Mesendoderm (in vitro differentiated cells): ENCODE data around the gene LPAR1.

ENCODE experiments used
- DNase-seq: peaks from one replicate; pipeline ENCODE4 v3.0.0; 2013
- H2AK5ac ChIP-seq: 2 replicates; pipeline ENCODE4 v1.6.1; 2013; ENCODE audit warnings: low read length, inconsistent platforms
- H2BK120ac ChIP-seq: 2 replicates; pipeline ENCODE4 v1.6.1; 2013; ENCODE audit warnings: low read depth, mild to moderate bottlenecking, low read length, moderate library complexity, mixed read lengths
- H2BK15ac ChIP-seq: replicated peaks from 2 replicates; pipeline ENCODE4 v1.6.1; 2013; ENCODE audit warnings: low read depth, mild to moderate bottlenecking, moderate library complexity
- H2BK5ac ChIP-seq: 2 replicates; pipeline ENCODE4 v1.6.1; 2013; ENCODE audit warnings: low read length, inconsistent platforms
- H3K18ac ChIP-seq: 2 replicates; pipeline ENCODE4 v1.6.1; 2013; ENCODE audit warnings: mild to moderate bottlenecking, low read length, mixed read lengths
- H3K23ac ChIP-seq: one replicate; pipeline ENCODE4 v1.6.1; 2013; ENCODE audit warnings: low read length
- H3K27ac ChIP-seq: 2 replicates; pipeline ENCODE4 v1.5.1; 2013; ENCODE audit warnings: low read depth, mild to moderate bottlenecking, inconsistent platforms, low read length, moderate library complexity
- H3K27me3 ChIP-seq: 2 replicates; pipeline ENCODE4 v1.6.1; 2013; ENCODE audit warnings: low read length, control low read depth, mild to moderate bottlenecking, inconsistent platforms; ENCODE audit not compliant: insufficient read depth, poor library complexity
- H3K36me3 ChIP-seq: 2 replicates; pipeline ENCODE4 v1.6.1; 2013; ENCODE audit warnings: low read length, inconsistent platforms; ENCODE audit not compliant: control insufficient read depth, insufficient read depth
- H3K4ac ChIP-seq: one replicate; pipeline ENCODE4 v1.6.1; 2013; ENCODE audit warnings: low read depth, mild to moderate bottlenecking, low read length, moderate library complexity
- H3K4me1 ChIP-seq: 2 replicates; pipeline ENCODE4 v1.6.1; 2013; ENCODE audit warnings: low read depth, low read length, inconsistent platforms; ENCODE audit not compliant: control insufficient read depth
- H3K4me2 ChIP-seq: 2 replicates; pipeline ENCODE4 v1.6.1; 2013; ENCODE audit warnings: low read length
- H3K4me3 ChIP-seq: 2 replicates; pipeline ENCODE4 v1.5.1; 2013; ENCODE audit warnings: mild to moderate bottlenecking, low read length
- H3K56ac ChIP-seq: one replicate; pipeline ENCODE4 v1.6.1; 2013; ENCODE audit warnings: low read length
- H3K79me1 ChIP-seq: 2 replicates; pipeline ENCODE4 v1.6.1; 2013; ENCODE audit warnings: low read length, inconsistent platforms
- H3K79me2 ChIP-seq: 2 replicates; pipeline ENCODE4 v1.6.1; 2013; ENCODE audit warnings: mild to moderate bottlenecking, low read length; ENCODE audit not compliant: control insufficient read depth, insufficient read depth
- H3K9ac ChIP-seq: 2 replicates; pipeline ENCODE4 v1.6.1; 2013; ENCODE audit warnings: low read length, inconsistent platforms
- H4K5ac ChIP-seq: one replicate; pipeline ENCODE4 v1.6.1; 2013; ENCODE audit warnings: low read length
- H4K8ac ChIP-seq: one replicate; pipeline ENCODE4 v1.6.1; 2013; ENCODE audit warnings: low read depth, mild to moderate bottlenecking, control low read depth, low read length, moderate library complexity
- WGBS: extraction: QIAGEN DNeasy Blood & Tissue Kit; methylation state at CpG from one replicate; pipeline ENCODE4 v1.1.7; 2013; ENCODE audit warnings: low lambda C conversion rate, missing lambda C conversion rate; ENCODE audit not compliant: insufficient coverage; ENCODE audit errors: extremely low coverage; 5-methylcytosine and 5-hydroxymethylcytosine counted together

Gene LPAR1

GRCh38 chr9:111030492-111030891 lies 7.8 kb downstream of the LPAR1 start:
- no peak overlapping the region for H3K23ac ChIP-seq
- no peak overlapping the region for H3K9ac ChIP-seq
- no peaks in the 10 kb centered on the region for H3K79me2 ChIP-seq
- no peak overlapping the region for H2BK15ac ChIP-seq
- H3K18ac ChIP-seq, result no peak overlapping the region
- no peak overlapping the region for H4K8ac ChIP-seq
- no peak overlapping the region for H3K4me3 ChIP-seq
- H3K4me1 ChIP-seq, result no peaks in the 10 kb centered on the region
- H3K27ac ChIP-seq, result no peak overlapping the region
- no peaks in the 10 kb centered on the region for H3K27me3 ChIP-seq
- no peak overlapping the region for H3K56ac ChIP-seq
- H2BK5ac ChIP-seq, result no peak overlapping the region
- H3K4me2 ChIP-seq, result no peak overlapping the region
- H2BK120ac ChIP-seq, result no peak overlapping the region
- DNase-seq, result peak; percentile 26
- no peaks in the 10 kb centered on the region for H3K36me3 ChIP-seq
- peaks cover 1% of the 10 kb centered on the region for H3K79me1 ChIP-seq
- H3K4ac ChIP-seq, result no peak overlapping the region
- no peak overlapping the region for H4K5ac ChIP-seq
- H2AK5ac ChIP-seq, result no peak overlapping the region
- WGBS, result no CpG with 5 or more reads among the region's 5 CpGs

GRCh38 chr9:111029260-111029659 lies 9.0 kb downstream of the LPAR1 start:
- DNase-seq, result no peak
- no peak overlapping the region for H3K56ac ChIP-seq
- H3K4me3 ChIP-seq, result no peak overlapping the region
- H3K4ac ChIP-seq, result no peak overlapping the region
- no peak overlapping the region for H3K9ac ChIP-seq
- WGBS, result no CpG with 5 or more reads among the region's 4 CpGs
- H3K4me1 ChIP-seq, result no peaks in the 10 kb centered on the region
- no peak overlapping the region for H4K5ac ChIP-seq
- H3K27ac ChIP-seq, result no peak overlapping the region
- no peak overlapping the region for H3K23ac ChIP-seq
- no peak overlapping the region for H2BK5ac ChIP-seq
- no peak overlapping the region for H2AK5ac ChIP-seq
- no peaks in the 10 kb centered on the region for H3K36me3 ChIP-seq
- H3K79me2 ChIP-seq, result no peaks in the 10 kb centered on the region
- H3K18ac ChIP-seq, result no peak overlapping the region
- no peak overlapping the region for H2BK120ac ChIP-seq
- no peak overlapping the region for H3K4me2 ChIP-seq
- no peak overlapping the region for H4K8ac ChIP-seq
- no peak overlapping the region for H2BK15ac ChIP-seq
- H3K27me3 ChIP-seq, result no peaks in the 10 kb centered on the region
- H3K79me1 ChIP-seq, result no peaks in the 10 kb centered on the region

- Histone ChIP-seq H3K27me3 (no peaks in the 10 kb centered on the region), H3K4me3 (no peak overlapping the region), H3K79me2 (no peaks in the 10 kb centered on the region), H2AK5ac (no peak overlapping the region), H3K79me1 (no peaks in the 10 kb centered on the region), H3K23ac (no peak overlapping the region), H3K4me2 (no peak overlapping the region), H3K18ac (no peak overlapping the region), H3K4me1 (no peaks in the 10 kb centered on the region), H4K8ac (no peak overlapping the region), H3K56ac (no peak overlapping the region), H3K36me3 (no peaks in the 10 kb centered on the region), H3K4ac (no peak overlapping the region), H4K5ac (no peak overlapping the region), H3K9ac (no peak overlapping the region), H2BK15ac (no peak overlapping the region), H2BK120ac (no peak overlapping the region), H2BK5ac (no peak overlapping the region), H3K27ac (no peak overlapping the region)
- no peak for DNase-seq
- WGBS, result no CpG with 5 or more reads among the region's 2 CpGs
Observed at GRCh38 chr9:111027798-111028197, 10.5 kb downstream of the LPAR1 start.

GRCh38 chr9:111023128-111023527 lies 15.1 kb downstream of the LPAR1 start:
- Histone ChIP-seq H3K18ac (no peak overlapping the region), H4K8ac (no peak overlapping the region), H4K5ac (no peak overlapping the region), H3K27me3 (no peaks in the 10 kb centered on the region), H3K36me3 (no peaks in the 10 kb centered on the region), H3K56ac (no peak overlapping the region), H3K4ac (no peak overlapping the region), H3K4me2 (no peak overlapping the region), H3K4me3 (no peak overlapping the region), H3K79me2 (no peaks in the 10 kb centered on the region), H2AK5ac (no peak overlapping the region), H3K23ac (no peak overlapping the region), H2BK120ac (no peak overlapping the region), H3K4me1 (no peaks in the 10 kb centered on the region), H3K79me1 (no peaks in the 10 kb centered on the region), H2BK5ac (no peak overlapping the region), H3K27ac (no peak overlapping the region), H2BK15ac (no peak overlapping the region), H3K9ac (no peak overlapping the region)
- no peak for DNase-seq
- WGBS, result no CpG with 5 or more reads among the region's 3 CpGs

GRCh38 chr9:111020594-111020993 lies 17.7 kb downstream of the LPAR1 start:
- Histone ChIP-seq H4K5ac (no peak overlapping the region), H3K56ac (no peak overlapping the region), H3K4me1 (no peaks in the 10 kb centered on the region), H3K4me3 (no peak overlapping the region), H3K4ac (no peak overlapping the region), H3K18ac (peak overlapping the region; percentile 18), H4K8ac (no peak overlapping the region), H2AK5ac (no peak overlapping the region), H3K36me3 (no peaks in the 10 kb centered on the region), H3K79me2 (no peaks in the 10 kb centered on the region), H3K27me3 (no peaks in the 10 kb centered on the region), H3K27ac (no peak overlapping the region), H3K23ac (no peak overlapping the region), H2BK5ac (no peak overlapping the region), H2BK120ac (no peak overlapping the region), H2BK15ac (no peak overlapping the region), H3K79me1 (no peaks in the 10 kb centered on the region), H3K9ac (no peak overlapping the region), H3K4me2 (no peak overlapping the region)
- no peak for DNase-seq
- WGBS, result 100% methylated on average over 1 of the region's 1 CpG

GRCh38 chr9:111016426-111017045 lies 21.7 kb downstream of the LPAR1 start:
- Histone ChIP-seq H3K27me3 (no peaks in the 10 kb centered on the region), H3K4me1 (no peaks in the 10 kb centered on the region)

More at GRCh38 chr9:111016426-111017045, 21.7 kb downstream of the LPAR1 start:
- Histone ChIP-seq H2BK5ac (no peak overlapping the region), H3K27ac (no peak overlapping the region), H2BK120ac (no peak overlapping the region), H2BK15ac (no peak overlapping the region), H3K4me3 (no peak overlapping the region), H4K5ac (no peak overlapping the region), H3K4ac (no peak overlapping the region), H3K56ac (no peak overlapping the region), H3K9ac (no peak overlapping the region), H3K18ac (no peak overlapping the region), H3K4me2 (no peak overlapping the region), H3K36me3 (no peaks in the 10 kb centered on the region), H3K79me1 (no peaks in the 10 kb centered on the region), H4K8ac (no peak overlapping the region), H3K79me2 (no peaks in the 10 kb centered on the region), H3K23ac (no peak overlapping the region), H2AK5ac (no peak overlapping the region)
- no CpG with 5 or more reads among the region's 3 CpGs for WGBS
- DNase-seq, result no peak
